Brain microvascular endothelial cell (primary cell): ENCODE results near the gene TTC39C.

ENCODE experiments used
- DNase-seq: peaks from one replicate; pipeline ENCODE4 v3.0.0-alpha.2; 2020
- H3K27ac ChIP-seq: fragments of 250-450 bp; sonication (Bioruptor Pico); 2 replicates; pipeline ENCODE4 v1.5.1; 2020; ENCODE audit warnings: mild to moderate bottlenecking, moderate library complexity
- H3K27me3 ChIP-seq: fragments of 250-450 bp; sonication (Bioruptor Pico); replicated peaks from 2 replicates; pipeline ENCODE4 v1.5.1; 2020; ENCODE audit warnings: mild to moderate bottlenecking
- H3K36me3 ChIP-seq: fragments of 250-450 bp; sonication (Bioruptor Pico); replicated peaks from 2 replicates; pipeline ENCODE4 v1.5.1; 2020; ENCODE audit warnings: mild to moderate bottlenecking
- H3K4me3 ChIP-seq: 2 replicates; pipeline ENCODE4 v1.5.1; 2011; ENCODE audit warnings: low read depth, mild to moderate bottlenecking, control low read depth, low read length, moderate library complexity
- in situ Hi-C: cut with HindIII; loops from 2 replicates; pipeline ENCODE4 v1.10.0; 2017; ENCODE audit warnings: low sequenced_read_pairs, low pct_ligation_motif_present
- TF ChIP-seq, protein P1 (sequence below): IDR thresholded peaks from 2 replicates; pipeline ENCODE4 v1.5.1; 2011; ENCODE audit warnings: low read depth, mild to moderate bottlenecking, moderate library complexity, low read length, control low read depth, inconsistent platforms; ENCODE audit errors: missing control alignments

TTC39C gene

DNA sequence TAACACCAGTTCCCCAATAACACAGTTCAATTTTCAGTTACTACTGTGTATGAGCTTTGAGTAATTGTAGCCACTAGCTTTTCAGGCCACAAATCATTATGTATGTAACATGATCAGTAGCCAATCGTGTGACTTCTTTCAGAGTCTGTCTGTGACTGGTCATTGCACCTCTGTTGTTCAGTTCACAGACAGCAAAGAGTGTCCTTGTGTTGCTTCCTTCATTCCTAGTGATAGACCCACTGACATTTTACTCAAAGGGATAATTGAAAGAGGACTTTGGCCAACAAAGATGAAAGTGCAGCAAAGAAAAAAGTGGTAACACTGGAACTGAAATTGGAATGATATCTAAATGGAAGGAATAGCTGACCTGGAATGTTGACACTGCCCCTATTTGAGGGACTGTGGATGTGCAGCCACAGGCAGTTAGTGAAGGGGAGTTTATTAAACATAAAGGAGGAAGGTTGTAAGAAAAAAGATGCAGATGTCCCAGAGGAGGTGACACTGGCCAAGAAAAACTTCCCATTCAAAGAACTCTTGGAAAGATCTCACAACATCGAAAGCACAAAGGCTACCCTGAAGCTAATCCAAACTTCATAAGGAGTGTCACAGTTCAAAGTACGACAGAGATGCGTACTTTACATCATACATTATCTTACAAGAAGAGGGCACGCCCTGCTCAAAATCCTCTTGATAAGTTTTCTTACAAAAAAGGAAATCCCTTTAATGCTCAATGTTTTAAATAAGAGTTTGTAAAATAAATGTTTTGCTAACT, 19.3 kb downstream of the TTC39C start:
- H3K36me3 ChIP-seq = no peaks in the 10 kb centered on the region
- in situ Hi-C loops = no loop called here
- no peaks in the 10 kb centered on the region for H3K27me3 ChIP-seq
- H3K27ac ChIP-seq = no peak overlapping the region
- DNase-seq = no peak
- H3K4me3 ChIP-seq = no peak overlapping the region
- TF ChIP-seq, protein P1, sequence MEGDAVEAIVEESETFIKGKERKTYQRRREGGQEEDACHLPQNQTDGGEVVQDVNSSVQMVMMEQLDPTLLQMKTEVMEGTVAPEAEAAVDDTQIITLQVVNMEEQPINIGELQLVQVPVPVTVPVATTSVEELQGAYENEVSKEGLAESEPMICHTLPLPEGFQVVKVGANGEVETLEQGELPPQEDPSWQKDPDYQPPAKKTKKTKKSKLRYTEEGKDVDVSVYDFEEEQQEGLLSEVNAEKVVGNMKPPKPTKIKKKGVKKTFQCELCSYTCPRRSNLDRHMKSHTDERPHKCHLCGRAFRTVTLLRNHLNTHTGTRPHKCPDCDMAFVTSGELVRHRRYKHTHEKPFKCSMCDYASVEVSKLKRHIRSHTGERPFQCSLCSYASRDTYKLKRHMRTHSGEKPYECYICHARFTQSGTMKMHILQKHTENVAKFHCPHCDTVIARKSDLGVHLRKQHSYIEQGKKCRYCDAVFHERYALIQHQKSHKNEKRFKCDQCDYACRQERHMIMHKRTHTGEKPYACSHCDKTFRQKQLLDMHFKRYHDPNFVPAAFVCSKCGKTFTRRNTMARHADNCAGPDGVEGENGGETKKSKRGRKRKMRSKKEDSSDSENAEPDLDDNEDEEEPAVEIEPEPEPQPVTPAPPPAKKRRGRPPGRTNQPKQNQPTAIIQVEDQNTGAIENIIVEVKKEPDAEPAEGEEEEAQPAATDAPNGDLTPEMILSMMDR = no peak

DNA sequence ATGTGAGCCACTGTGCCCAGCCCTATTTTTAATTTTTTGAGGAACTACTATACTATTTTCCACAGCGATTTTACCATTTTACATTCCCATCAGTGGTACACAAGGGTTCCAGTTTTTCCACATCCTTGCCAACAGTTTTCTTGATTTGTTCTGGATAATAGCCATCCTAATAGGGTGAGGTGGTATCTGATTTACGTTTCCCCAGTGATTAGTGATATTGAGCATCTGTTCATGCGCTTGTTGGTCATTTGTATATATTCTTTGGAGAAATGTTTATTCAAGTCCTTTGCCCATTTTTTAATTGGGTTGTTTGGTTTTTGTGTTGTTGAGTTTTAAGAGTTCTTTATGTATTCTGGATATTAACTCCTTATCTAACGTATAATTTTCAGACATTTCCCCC, 20.8 kb downstream of the TTC39C start:
- no peaks in the 10 kb centered on the region for H3K27me3 ChIP-seq
- H3K27ac ChIP-seq = no peak overlapping the region
- H3K4me3 ChIP-seq = no peak overlapping the region
- no peak for DNase-seq
- TF ChIP-seq, protein P1 = no peak
- no peaks in the 10 kb centered on the region for H3K36me3 ChIP-seq
- in situ Hi-C loops = no loop called here

DNA sequence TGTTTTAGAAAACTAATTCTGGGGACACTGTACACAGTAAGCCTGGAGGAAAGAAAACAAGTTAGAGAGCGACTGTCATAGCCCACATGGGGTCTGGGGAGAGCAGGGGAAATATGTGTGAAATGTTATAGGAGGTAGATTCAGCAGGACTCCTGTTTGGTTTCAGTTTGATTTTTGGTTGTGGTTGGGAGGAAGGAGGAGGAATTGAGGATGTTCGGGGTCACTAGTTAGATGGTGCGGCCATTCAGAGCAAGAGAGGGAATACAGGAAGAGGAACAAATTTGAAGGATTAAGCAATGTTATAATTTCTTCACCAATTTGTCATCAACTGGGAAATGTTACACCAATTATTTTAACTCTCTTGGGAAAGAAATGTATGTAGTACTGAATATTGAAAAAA, 25.1 kb downstream of the TTC39C start:
- TF ChIP-seq, protein P1 = no peak
- H3K27me3 ChIP-seq = no peaks in the 10 kb centered on the region
- H3K4me3 ChIP-seq = no peak overlapping the region
- in situ Hi-C loops = no loop called here
- DNase-seq = no peak
- no peak overlapping the region for H3K27ac ChIP-seq
- no peaks in the 10 kb centered on the region for H3K36me3 ChIP-seq

DNA sequence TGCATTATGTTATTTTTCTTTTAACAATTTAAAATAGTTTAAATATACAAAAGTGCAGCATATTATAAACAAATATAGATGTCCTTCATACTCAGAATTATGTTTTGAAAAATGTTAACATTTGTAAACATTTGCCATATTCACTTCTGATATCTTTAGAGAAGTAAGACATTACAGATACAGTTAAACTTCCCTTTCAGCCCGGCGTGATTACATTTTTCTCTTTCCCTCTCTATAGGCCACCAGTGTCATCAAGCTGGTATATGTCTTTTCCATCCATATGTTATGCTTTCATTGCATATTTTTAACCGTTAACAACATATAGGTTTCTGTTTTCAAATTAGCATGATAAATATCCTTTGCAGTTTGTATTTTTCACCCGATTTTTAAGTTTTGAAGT, 27.1 kb downstream of the TTC39C start:
- Histone ChIP-seq H3K36me3 (no peaks in the 10 kb centered on the region), H3K27ac (no peak overlapping the region)

DNA sequence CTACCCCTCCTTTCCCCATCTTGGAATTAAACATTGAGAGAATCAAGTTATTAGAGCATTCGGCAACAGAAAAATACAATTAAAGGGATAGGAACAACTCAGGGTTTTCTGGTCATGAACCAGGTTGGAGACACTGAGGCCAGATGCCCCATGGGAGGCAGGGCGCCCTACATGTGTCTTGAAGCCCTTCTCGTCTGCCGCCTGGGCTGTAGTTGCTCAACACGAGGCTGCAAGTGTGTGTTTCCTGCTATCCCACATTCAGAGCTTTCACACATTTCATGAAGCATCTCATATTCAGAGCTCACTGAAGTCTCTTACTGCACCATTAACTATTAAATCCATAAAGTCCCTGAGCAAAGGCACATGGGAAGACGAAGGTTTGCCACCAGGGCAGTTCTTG, 28.8 kb downstream of the TTC39C start:
- TF ChIP-seq, protein P1 = no peak
- H3K27ac ChIP-seq = no peak overlapping the region
- no peak for DNase-seq
- in situ Hi-C loops = no loop called here
- no peak overlapping the region for H3K4me3 ChIP-seq
- H3K36me3 ChIP-seq = no peaks in the 10 kb centered on the region
- H3K27me3 ChIP-seq = no peaks in the 10 kb centered on the region

More for the DNA sequence above, 27.1 kb downstream of the TTC39C start:
- TF ChIP-seq, protein P1 = no peak
- DNase-seq = no peak
- in situ Hi-C loops = no loop called here
- no peaks in the 10 kb centered on the region for H3K27me3 ChIP-seq
- no peak overlapping the region for H3K4me3 ChIP-seq

DNA sequence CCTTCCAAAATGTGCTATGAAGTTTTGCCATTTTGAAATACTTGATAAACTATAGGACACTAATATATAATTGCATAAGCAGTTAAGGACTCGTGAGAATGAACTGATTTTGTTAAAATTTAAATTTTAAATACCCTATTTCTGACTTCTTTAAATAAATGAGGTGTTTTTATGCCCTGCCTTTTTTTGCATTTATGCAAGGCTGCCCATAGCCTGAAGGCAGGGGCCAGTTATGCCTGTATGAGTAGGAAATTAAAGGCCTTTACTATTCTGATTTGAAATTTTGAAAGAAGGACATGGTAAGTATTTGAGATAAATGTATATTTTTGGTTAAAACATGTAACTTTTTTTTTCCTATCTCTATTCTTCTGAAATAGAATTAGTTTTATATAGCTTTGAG, 33.7 kb downstream of the TTC39C start:
- no peak overlapping the region for H3K27ac ChIP-seq
- no peak for DNase-seq
- no peaks in the 10 kb centered on the region for H3K36me3 ChIP-seq
- TF ChIP-seq, protein P1 = no peak
- in situ Hi-C loops = no loop called here
- H3K27me3 ChIP-seq = no peaks in the 10 kb centered on the region
- H3K4me3 ChIP-seq = no peak overlapping the region
